HG03196 (cell line): ENCODE results near the gene POU3F2.

ENCODE experiments used
- ATAC-seq: cut with Tn5 transposase; IDR thresholded peaks from one replicate; pipeline ENCODE4 v1.9.1; 2021; ENCODE audit not compliant: unreplicated experiment

The POU3F2 gene

GRCh38 chr6:98843271-98844243, 9.2 kb downstream of the POU3F2 start:
- ATAC-seq: no peak

- ATAC-seq: no peak
Measured at GRCh38 chr6:98844244-98845210, 10.2 kb downstream of the POU3F2 start.

GRCh38 chr6:98845211-98846020, 11.0 kb downstream of the POU3F2 start:
- peak; percentile 79 for ATAC-seq

- no peak for ATAC-seq
Measured at GRCh38 chr6:98846021-98846380, 11.6 kb downstream of the POU3F2 start.

GRCh38 chr6:98847416-98847778, 13.0 kb downstream of the POU3F2 start:
- no peak for ATAC-seq

GRCh38 chr6:98847779-98848538, 13.6 kb downstream of the POU3F2 start:
- no peak for ATAC-seq

- ATAC-seq: no peak
Measured at GRCh38 chr6:98848539-98849242, 14.3 kb downstream of the POU3F2 start.

GRCh38 chr6:98864497-98864896, 30.1 kb downstream of the POU3F2 start:
- ATAC-seq: no peak

- ATAC-seq: no peak
Measured at GRCh38 chr6:98871057-98871456, 36.7 kb downstream of the POU3F2 start.

GRCh38 chr6:98871821-98872220, 37.4 kb downstream of the POU3F2 start:
- ATAC-seq: no peak

- ATAC-seq: no peak
Measured at GRCh38 chr6:98875375-98875774, 41.0 kb downstream of the POU3F2 start.

GRCh38 chr6:98877250-98877649, 42.9 kb downstream of the POU3F2 start:
- no peak for ATAC-seq

GRCh38 chr6:98880486-98880885, 46.1 kb downstream of the POU3F2 start:
- ATAC-seq: peak; percentile 86

- ATAC-seq: no peak
Measured at GRCh38 chr6:98885330-98885729, 51.0 kb downstream of the POU3F2 start.

GRCh38 chr6:98887650-98888049, 53.3 kb downstream of the POU3F2 start:
- ATAC-seq: no peak
